Fibroblast of skin of left biceps (primary cell): ENCODE data around the gene MAN1C1.
"Not testable (repeated sequence)": the region's sequence is repeated elsewhere in the genome, so short reads cannot be mapped to it uniquely, and the experiment has no call there.

ENCODE experiments used
- DNase-seq, 2 experiments: peaks; one replicate each; pipeline ENCODE4 v3.0.0-alpha.2; 2013; ENCODE audit warnings: low read depth in 2 of 2

The MAN1C1 gene

GRCh38 chr1:25583519-25584370 is 32.8 kb upstream of the MAN1C1 start:
- no peak for DNase-seq

DNA sequence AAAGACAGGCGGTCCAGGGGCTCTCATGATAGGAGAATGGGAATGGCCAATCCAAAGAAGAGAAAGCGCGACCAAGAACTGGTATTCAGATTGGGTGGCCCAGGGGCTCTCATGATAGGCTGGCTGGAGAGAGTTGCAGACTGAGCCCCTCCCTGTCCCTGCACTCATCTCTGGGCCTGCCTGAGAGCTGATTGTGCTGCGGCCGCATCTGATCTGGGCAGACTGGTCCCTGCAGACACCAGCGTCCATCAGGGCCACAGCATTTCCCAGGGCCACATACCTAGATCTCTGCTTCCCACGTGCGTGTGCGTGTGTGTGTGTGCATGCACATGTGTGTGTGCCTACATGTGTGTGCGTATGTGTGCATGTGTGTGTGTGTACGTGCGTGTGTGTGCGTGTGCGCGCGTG is 30.4 kb upstream of the MAN1C1 start:
- DNase-seq = no peak

DNA sequence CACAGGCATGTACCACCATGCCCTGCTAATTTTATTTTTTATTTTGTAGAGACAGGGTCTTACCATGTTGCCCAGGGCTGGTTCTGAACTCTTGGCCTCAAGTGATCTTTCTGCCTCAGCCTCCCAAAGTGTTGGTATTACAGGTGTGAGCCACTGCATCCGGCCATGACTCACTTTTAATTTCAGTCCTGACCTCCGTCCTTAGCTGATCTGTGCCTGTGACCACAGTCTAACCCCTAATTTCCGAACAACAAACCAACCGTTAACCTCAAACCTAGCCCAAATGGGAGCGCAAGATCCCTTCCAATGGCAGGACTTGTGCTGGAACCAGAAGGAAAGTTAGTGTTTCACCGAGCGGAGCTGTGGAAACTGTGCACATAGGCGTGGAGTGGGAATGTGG is 29.3 kb upstream of the MAN1C1 start:
- no peak for DNase-seq

DNA sequence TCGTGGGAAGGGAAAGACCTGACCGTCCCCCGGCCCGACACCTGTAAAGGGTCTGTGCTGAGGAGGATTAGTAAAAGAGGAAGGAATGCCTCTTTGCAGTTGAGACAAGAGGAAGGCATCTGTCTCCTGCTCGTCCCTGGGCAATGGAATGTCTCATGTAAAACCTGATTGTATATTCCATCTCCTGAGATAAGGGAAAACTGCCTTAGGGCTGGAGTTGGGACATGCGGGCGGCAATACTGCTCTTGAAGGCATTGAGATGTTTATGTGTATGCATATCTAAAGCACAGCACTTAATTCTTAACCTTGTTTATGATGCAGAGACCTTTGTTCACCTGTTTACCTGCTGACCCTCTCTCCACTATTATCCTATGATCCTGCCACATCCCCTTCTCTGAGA is 28.4 kb upstream of the MAN1C1 start:
- DNase-seq = not testable (repeated sequence)

DNA sequence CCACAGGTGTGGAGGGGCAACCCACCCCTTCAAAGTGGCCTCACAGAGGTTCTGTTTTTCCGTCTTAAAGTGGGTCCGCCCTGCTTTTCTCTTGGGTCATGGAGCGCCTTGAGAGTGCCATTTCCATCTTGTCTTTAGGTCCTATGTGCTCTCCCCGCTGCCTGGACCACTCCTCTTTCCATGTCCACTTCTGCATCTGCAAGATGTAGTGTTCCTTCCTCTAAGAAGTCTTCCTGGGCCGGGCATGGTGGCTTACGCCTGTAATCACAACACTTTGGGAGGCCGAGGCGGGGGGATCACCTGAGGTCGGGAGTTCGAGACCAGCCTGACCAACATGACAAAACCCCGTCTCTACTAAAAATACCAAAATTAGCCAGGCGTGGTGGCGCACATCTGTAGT is 27.8 kb upstream of the MAN1C1 start:
- DNase-seq = not testable (repeated sequence)

DNA sequence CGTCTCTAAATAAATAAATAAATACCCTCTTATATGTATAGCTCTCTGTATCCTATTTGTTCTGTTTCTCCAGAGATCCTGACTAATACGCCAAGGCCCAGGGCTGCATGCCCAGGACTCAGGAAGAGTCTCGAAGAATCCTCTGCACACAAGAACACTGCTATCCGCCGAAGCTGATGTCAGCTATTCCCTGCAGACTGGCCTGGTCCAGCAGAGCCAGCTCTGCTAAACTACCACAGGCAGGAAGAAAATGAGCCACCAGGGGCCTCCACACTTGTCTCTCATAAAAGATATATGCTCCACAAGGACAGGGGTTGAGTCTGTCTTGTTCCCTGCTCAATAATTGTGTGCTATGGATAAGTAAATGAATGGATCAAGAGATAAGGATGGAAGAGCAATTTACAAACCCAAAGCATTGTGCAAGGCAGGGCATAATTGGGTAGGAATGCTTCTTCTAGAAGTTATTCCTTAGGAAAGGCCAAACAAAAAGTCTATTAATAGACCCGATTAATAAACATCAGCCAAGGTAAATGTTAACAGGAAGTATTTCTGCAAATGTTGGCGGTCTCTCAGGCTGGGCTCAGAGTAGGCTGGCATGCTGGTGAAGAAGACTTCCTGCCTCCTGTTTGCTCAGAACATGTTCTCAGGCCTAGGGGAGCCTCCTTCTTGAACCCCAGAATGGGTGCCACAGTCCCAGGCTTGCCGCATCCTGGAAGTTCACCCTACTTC is 26.3 kb upstream of the MAN1C1 start:
- DNase-seq = no peak

DNA sequence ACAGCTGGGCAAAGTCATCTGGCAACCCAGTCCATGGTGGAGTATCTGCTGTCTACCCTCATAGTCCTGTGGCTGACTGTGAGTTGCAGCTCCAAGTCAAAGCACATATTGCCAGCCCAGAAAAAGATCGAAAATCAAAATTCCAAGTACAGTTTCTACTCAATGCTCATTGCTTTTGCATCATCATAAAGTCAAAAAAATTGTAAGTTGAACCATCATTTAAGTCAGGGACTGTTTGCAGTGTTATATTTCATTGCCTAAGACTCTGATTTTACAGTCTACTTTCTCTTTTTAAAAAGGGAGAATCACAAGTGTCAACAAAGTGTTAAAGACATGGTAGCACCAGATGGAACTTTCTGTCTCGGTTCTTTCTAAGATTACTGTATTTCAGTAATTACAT is 22.7 kb upstream of the MAN1C1 start:
- no peak for DNase-seq

- no peak for DNase-seq
Measured at GRCh38 chr1:25594971-25595370, 21.6 kb upstream of the MAN1C1 start.

- DNase-seq = not testable (repeated sequence)
Measured at GRCh38 chr1:25596641-25597040, 19.9 kb upstream of the MAN1C1 start.

- DNase-seq = no peak
Measured at GRCh38 chr1:25598879-25599278, 17.7 kb upstream of the MAN1C1 start.

- DNase-seq = no peak
Measured at GRCh38 chr1:25599969-25600610, 16.5 kb upstream of the MAN1C1 start.

GRCh38 chr1:25600971-25601699 is 15.5 kb upstream of the MAN1C1 start:
- DNase-seq = not testable (repeated sequence)

DNA sequence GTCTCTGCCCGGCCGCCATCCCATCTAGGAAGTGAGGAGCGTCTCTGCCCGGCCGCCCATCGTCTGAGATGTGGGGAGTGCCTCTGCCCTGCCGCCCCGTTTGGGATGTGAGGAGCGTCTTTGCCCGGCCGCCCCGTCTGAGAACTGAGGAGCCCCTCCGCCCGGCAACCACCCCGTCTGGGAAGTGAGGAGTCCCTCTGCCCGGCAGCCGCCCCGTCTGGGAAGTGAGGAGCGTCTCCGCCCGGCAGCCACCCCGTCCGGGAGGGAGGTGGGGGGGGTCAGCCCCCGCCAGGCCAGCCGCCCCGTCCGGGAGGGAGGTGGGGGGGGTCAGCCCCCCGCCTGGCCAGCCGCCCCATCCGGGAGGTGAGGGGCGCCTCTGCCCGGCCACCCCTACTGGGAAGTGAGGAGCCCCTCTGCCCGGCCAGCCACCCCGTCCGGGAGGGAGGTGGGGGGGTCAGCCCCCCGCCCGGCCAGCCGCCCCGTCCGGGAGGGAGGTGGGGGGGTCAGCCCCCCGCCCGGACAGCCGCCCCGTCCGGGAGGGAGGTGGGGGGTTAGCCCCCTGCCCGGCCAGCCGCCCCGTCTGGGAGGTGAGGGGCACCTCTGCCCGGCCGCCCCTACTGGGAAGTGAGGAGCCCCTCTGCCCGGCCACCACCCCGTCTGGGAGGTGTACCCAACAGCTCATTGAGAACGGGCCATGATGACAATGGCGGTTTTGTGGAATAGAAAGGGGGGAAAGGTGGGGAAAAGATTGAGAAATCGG is 12.6 kb upstream of the MAN1C1 start:
- not testable (repeated sequence) for DNase-seq

DNA sequence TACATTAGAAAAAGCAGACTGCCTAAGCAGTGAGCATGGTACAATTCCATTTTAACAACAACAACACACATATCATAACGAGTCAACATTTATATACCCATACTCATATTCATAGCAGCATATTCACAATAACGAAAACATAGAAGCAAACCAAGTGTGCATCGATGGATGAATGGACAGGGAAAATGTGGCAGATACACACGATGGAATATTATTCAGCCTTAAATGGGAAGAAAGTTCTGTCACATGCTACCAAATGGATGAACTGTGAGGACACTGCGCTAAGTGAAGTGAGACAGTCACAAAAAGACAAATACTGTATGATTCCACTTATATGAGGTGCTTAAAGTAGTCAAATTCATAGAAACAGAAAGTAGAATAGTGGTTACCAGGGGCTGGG is 9.5 kb upstream of the MAN1C1 start:
- no peak for DNase-seq

DNA sequence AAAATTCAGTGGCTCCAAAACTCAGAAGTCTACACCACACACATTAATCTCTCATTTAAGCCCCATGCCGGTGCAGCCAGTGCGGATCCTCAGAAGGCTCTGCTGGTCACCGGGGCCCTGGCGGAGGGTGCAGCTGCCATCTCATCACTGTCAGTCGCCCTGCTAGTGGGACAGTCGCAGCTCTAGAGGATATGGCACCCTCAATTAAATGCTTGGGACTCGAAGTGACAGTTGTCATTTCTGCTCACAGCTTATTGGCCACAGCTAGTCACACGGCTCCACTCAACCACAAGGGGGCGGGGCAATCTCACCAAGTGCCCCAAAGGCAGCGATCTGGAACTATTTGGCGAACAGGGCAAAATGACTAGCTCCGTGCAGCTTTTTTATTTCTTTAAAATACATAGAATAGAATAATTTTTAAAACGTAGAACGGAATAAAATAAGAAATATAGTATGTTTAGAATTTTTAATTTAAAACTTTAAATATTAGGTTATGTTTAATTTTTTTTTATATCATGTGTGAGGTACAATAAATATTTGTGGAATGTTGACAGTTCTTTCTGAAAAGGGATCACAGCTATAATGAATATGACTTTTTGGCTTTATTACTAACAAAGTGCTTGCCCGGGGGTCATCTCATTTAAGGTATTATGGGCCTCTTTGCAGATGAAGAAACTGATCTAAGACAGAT is 8.0 kb upstream of the MAN1C1 start:
- peak; percentile 19 to 20 for DNase-seq

GRCh38 chr1:25609921-25610320 is 6.7 kb upstream of the MAN1C1 start:
- DNase-seq = no peak

GRCh38 chr1:25610822-25611630 is 5.6 kb upstream of the MAN1C1 start:
- DNase-seq = no peak

DNA sequence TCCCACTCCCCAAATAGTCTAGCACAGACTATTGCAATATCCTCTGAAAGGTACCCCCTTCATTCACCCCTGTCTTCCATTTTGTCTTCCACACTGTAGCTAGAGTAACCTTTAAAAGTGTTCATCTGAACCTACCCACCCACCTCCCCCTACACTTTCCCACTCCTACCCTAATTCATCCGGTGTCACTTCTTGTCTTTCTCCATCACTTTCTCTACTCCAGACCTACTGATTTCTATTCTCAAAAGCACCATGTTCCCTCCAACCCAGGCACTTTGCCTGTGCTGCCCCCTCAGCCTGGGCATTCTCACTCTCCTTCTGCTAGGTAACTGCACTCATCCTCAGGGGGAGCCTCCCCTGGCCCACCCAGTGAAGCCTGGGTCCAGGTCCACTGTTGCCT is 4.7 kb upstream of the MAN1C1 start:
- no peak for DNase-seq

- no peak for DNase-seq
Measured at GRCh38 chr1:25612421-25612820, 4.2 kb upstream of the MAN1C1 start.

DNA sequence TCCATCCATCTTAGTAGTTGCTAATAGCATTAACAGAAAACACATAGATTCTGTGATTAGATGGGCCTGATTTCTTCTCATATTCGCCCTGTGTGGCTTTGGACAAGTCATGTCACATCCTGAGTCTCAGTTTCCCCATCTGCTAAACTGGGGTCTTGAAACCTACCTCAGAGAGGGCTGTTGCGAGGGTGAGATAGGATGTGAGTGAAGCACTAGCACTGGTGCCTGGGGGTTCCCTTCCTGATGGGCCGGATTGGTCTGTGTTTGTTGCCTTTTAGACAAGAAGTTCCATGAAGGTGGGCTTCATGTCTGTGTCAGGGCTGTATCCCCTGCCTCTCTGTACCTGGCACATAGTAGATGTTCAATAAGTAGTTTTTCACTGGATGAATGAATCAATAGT is 3.5 kb upstream of the MAN1C1 start:
- DNase-seq = no peak
